Left cardiac atrium (tissue), 4 donors: ENCODE measurements around the gene AKT2. TPM values are rescaled to one million over a fixed set of nuclear protein-coding genes. Genes with fewer than 3 reads are reported as not detected.

ENCODE experiments used
- ATAC-seq, 2 donors: fragments of 200-7000 bp; cut with Tn5 transposase; one replicate each; pipeline ENCODE4 v1.9.1; 2020; ENCODE audit warnings: mild to moderate bottlenecking in 2 of 2, moderate library complexity in 2 of 2
- DNase-seq: peaks from one replicate; pipeline ENCODE4 v3.0.0-alpha.2; 2020
- intact Hi-C, 2 donors: fragments of 100-400 bp; cut with DNase I; formaldehyde crosslinking; loops; one replicate each; pipeline versions ENCODE4 v1.14.1 to v1.15.1; 2022 to 2023
- total RNA-seq, 2 donors: library from RNA; stranded (reverse); fragmentation: NEBNext Ultra II Directional; extraction: Animal tissue kit (Norgen Biotek cat#: 25700); gene quantifications; one replicate each; pipeline ENCODE4 v1.2.1, GENCODE V29; 2021
- donor health status: DM: no; HTN: yes; CAD: no.
- donor health status: DM: no; HTN: yes; CAD: no; lungs with severe emphysema.
- donor health status: DM: yes; HTN: yes; CAD: no.
- donor health status: Dilated cardiomyopathy.

The AKT2 gene
- total RNA-seq, 2 donors from 2014 or later = 110 to 119 TPM

DNA sequence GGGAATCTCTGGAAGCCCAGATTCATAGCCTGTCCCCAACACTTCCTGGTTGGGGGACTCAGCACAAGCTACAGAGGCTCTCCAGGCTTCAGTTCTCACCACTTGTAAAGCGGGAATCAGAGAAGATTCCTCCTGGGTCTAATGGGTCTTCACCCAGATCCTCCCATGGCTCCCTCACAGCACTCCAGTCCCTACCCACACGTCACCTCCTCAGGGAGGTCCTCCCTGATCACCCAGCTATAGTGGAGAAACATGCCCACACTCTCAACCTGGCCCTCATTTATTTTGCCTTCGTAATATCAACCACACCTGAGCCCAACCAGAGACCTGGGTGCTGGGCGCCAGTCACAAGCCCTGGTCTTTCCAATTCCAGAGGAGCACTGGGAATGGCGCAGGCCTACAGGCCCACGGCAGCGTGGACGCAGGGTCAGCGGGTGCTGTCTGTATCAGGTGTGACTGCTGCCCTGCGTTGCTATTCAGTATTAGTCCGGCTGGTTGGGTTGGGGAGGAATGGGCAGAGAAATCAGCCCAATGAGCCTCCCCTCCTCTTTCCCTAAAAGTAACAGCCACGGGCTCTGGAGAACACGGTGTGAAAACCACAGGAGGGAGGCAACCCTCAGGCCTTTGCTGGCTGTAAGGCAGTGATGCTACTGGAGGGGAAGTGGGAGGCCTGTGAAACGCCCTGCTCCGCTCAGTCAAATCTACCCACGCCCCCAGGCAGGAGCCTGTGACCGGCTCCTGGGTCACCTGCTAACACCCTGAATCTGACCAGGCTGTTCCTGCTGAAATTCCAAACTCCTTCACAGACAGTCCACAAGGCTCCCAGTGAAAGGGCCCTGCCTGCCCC lies 5.2 kb downstream of the AKT2 start:
- DNase-seq = no peak
- intact Hi-C loops = loop anchor here in 1 of 2 donors (10.0 kb wide), 1 partner anchor 165 kb away; the partner anchor contains the start of gene SERTAD3
- no peak for ATAC-seq

DNA sequence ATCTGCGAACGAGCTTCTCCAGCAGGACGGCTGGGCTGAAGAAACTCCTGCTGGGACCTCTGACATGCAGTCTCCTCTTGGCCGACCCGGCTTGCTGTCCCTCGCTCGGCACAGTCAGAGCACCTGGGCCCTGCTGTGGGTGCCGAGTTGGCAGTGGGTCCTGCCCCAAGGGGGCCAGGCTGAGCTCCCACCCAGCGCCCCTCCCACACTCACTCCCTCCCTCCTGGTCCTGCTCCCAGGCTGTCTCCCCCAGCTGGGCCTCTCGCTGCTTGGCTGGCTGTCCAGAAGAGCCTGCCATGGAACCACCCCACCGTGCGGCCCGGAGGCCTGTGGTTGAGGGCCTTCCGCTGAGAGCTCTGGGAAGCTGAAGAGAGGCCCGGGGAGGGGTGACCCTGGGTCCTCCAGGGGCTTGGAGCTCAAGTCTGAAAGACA lies 6.0 kb downstream of the AKT2 start:
- DNase-seq = peak; percentile 73
- peak; percentile 80 to 81 for ATAC-seq
- intact Hi-C loops = no loop called here

DNA sequence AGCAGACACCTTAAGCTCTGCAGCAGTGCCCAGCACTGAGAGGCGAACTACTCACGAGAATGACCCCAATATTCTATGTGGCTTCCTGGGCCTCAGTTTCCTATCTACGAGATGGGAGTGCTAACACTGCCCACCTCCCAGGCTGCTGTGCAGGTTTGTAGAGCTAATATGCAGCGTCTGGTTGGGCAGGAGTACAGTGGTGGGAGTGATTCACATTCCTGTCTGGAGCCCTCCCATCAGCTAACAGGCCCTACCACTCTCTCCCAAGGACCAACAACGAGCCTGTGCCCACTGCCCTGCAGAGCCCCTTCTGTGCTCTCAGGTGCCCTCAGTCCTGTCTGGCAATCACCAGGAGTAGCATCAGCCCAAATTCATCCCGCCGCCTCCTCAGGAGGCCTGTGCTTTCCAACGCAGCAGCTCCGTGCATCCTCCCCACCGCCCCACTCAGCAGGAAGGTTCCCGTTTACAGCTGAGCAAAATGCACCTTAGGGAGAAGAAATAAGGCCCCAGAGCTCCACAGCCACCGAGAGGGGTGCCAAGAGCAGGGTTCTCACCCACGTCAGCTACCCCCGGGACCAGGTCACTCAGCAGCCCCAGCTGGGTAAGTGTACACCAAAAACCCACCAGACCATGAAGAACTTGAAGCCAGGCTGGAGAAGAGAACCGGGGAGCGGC lies 6.6 kb downstream of the AKT2 start:
- ATAC-seq = peak in 1 of 2 donors; percentile 3
- intact Hi-C loops = no loop called here
- DNase-seq = no peak

DNA sequence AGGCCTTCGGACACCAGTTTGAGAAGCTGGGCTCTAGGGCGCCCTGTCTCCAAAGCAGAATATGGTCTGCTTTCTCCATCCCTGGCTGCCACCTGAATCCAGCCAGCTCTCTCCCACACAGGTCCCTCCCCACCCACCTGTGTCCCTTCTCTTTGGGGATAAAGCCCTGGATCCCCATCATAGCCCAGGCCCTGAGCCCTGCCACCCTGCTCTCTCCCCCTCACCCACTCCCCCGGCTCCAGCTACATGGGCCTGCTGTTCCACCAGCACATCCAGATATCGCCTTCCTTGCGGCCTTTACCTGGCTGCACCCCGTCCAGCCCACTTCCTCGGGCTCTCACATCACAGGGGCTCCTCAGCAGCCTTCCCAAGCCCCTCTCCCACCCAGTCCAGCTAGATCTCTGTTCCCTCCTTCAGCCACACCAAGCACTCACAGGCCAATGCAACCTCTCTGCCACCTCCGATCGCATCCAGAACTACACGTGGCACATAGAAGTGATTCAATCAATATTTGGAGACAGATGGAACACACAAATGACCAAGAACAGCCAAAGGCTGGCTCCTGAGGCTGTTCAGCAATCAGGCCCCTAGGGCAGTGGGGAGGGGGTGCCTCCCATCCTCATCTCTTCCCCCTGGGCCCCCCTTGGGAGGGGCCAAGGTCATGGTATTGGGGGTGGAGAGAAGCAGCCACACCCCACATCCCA lies 7.6 kb downstream of the AKT2 start:
- intact Hi-C loops = no loop called here
- ATAC-seq (no peak), DNase-seq (no peak)

DNA sequence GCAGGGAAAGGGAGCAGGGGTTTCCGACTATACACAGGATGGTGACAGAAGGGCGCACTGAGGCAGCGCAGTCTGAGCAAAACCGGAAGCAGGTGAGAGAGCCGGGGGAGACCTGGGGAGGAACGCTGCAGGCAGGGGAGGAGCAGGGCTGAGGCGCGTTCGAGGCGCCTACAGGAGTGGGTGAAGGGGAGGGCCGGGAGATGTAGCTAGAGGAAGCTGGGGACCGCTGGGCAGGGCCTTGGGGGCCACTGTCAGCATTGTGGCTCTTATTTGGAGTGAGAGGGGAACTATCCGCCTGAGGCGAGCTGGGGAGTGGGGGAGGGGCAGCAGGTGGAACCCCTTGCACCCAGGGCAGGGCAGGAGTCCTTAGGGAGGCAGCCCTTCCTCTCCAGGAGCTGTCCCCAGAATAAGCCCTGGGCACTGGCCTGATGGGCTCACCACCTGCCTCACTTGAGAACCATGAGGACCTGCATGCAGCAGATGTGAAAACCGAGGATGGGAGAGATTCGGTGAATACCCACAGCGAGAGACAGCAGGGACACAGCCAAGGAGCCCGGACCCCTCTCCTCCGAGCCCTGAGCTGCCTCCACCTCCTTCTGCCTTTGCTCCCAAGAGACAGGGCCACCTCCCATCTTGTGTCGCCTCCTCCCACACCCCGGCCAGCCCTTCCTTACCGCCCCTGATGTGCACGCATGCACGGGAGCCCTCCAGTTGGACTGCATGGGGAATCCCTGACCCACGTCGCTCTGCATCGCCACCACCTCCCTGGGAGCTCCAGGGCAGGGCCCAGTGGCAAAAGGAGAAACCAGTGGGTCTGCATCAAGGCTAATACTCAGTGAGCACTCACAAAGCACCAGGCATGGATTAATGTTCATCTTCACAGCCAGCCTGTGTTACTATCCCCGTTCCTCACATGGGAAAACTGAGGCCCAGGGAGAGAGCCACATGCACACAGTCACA lies 10.3 kb downstream of the AKT2 start:
- ATAC-seq = no peak
- intact Hi-C loops = no loop called here
- no peak for DNase-seq

DNA sequence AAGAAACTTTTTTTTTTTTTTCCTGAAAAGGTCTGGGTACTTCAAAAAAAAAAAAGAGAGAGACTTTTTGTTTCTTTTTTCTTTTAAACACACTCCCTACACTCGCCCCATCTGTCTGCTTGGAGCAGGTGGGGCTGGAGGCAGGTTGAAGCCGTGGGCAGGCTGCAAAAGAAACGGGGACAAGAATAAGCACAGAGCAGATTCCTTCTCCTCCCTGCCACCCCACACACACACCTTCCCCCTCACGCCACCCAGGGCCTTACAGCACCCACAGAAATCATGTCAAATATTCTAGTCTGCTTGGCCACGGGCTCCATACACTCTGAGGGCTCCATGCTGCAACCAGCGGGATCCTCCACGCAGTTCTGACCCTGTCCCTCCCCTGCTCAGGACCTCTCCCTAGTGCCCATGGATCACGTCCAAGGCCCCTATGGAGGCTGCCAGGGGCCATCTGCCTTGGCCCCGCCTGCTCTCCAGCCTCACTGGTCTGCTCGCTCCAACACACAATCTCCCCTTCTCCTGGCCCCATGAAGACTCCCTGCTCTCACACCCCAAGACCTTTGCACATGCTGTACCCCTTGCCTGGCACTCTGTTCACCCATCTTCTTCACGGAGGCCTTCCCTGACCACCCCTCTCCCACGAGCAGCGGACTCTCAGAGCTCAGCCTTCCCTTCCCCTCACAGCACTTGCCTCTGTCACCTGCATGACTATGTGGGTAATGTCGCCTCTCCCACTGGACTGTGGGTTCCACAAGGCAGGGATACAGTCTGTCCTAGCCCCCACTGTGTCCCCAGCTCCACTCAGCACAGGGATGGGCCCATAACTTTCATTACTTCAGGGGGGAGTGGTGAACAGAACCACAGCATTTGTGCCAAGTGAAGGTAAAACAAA lies 11.4 kb downstream of the AKT2 start:
- no peak for DNase-seq
- intact Hi-C loops = no loop called here
- ATAC-seq = peak; percentile 31 to 44

DNA sequence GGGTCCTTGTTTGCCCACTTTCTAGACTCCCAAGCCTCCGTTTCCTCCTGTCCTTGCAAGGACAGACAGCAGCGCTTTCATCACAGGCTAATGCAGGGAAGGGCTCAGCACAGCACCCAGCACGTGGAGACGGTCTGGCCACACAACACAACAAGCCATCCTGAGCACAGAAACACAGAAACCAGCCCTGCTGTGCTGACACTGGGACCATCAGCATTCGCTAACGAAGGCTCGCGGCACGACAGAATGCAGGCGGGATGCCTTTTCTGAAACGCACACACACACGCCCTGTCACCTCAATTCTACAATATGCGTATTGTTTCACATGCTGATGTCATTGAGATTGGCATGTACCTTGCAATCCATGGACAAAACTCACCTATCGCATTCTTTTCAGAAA lies 12.9 kb downstream of the AKT2 start:
- intact Hi-C loops = no loop called here
- ATAC-seq (no peak), DNase-seq (no peak)

DNA sequence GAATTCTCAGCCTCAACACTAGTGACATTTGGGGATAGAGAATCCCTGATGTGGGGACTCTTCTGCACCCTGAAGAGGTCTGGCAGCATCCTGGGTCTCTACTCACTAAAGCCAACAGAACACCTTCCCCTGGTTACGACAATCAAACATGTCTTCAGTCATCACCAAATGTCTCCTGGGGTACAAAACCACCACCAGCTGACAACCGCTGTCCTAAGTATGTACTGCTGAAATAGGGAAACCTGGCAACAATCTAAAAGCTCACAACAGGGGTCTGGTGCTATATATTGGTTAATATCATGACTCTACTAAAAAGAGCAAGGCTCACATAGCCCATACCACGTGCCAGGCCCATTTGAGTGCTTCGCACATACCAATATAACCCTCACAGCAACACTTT lies 13.4 kb downstream of the AKT2 start:
- intact Hi-C loops = no loop called here
- DNase-seq = no peak
- no peak for ATAC-seq

DNA sequence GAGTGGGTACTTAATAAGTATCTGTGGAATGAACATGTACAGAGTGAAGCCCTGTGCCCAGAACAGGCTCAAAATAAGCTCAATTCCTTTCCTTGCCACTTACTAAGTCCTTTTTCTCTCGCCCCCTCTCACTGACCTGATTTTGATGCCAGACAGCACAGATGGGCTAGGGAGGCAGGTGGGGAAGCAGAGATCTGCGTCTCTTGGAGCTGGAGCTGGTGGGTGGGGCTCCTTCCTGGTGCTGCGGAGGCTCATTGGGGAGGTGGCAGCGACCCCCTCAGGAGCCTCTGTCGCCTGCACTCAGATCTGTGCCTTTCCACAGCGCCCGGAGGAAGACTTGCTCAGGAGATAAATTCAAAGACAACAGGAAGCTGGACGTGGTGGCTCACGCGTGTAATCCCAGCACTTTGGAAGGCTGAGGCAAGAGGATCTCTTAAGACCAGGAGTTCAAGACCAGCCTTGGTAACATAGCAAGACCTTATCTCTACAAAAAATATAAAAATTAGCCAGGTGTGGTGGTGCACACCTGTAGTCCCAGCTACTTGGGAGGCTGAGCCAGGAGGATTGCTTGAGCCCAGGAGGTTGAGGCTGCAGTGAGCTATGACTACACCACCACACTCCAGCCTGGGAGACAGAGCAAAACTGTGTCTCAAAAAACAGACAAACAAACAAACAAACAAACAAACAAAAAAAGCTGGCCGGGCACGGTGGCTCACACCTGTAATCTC lies 14.6 kb downstream of the AKT2 start:
- intact Hi-C loops = no loop called here
- no peak for DNase-seq
- no peak for ATAC-seq

DNA sequence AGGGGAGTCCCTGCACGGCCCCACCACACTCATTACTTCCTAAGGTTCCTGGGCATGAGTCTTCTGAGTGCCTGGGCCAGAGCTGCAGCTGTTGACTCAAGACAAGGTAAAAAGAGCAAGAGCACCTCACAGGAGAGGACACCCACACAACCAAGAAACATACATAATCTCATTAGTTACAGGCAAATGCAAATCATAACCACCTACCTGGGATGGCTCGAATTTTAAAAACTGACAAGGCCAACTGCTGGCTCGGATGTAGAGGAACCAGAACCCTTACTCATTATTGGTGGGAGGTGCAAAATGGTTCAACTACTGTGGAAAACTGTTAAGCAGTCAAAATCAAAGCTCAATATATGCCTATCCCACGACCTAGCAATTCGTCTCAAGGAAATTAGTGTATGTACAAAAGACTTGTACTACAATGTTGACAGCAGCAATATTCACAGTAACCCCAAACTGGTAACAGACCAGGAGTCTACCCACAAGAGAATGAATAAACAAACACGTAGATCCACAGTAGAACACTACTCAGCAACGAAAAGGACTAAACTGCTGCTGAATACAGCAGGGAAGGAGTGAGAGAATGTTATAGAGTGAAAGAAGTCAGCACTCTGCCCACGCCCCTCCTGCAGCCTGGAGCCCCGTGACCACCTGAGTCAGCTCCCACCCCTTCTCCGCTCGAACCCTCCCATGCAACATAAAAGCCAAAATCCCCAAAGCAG lies 15.8 kb downstream of the AKT2 start:
- ATAC-seq = no peak
- intact Hi-C loops = no loop called here

DNA sequence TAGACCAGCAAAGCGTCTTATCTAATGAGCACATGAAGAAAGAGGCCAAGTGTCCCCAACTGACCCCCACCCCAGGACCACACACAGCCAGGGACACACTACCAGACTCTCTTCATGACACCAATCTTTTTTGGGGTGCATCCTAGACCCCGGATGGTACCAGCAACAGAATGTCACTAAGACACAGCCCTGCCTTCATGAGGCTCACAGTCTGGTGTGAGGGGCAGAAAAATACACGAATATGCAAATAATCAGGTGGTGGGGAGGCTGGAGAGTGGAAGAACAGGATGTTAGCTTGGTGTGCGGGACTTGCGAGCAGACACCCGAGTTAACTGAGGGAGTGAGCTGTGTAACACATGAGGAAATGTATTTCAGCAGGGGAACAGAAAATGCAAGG lies 17.5 kb downstream of the AKT2 start:
- intact Hi-C loops = no loop called here
- DNase-seq (no peak), ATAC-seq (no peak)

More for the DNA sequence above, 15.8 kb downstream of the AKT2 start:
- peak; percentile 17 for DNase-seq

DNA sequence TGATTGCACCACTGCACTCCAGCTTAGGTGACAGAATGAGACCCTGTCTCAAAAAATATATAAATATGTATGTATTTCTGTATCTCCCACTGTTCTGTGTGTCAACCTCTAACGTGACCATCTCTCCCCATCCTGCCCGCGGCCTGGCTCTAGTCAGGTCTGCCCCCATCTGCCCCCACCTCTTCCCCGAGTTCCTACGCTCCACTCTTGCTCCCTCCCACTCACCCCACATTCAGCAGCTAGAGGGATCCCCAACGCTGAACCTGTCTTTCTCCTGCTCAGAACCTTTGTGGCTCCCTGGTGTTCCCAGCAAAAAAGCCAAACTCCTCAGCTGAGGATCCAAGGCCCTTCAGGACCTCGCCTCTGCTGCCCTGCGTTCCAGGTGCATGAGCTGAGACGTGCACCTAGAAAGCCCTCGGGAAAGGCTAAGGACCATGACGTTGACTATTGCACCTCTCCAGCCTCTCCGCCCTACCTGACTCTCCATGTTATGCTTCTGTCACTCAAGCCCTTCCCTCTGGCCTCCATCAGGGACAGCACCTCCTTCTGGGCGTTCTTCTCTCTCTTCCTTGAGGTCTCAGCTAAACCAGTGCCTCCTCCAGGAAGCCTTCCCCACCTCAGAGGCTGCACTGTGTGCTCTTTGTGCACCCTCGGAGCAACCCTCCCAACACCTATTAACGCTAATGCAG lies 18.1 kb downstream of the AKT2 start:
- DNase-seq (no peak), ATAC-seq (no peak)
- intact Hi-C loops = no loop called here

DNA sequence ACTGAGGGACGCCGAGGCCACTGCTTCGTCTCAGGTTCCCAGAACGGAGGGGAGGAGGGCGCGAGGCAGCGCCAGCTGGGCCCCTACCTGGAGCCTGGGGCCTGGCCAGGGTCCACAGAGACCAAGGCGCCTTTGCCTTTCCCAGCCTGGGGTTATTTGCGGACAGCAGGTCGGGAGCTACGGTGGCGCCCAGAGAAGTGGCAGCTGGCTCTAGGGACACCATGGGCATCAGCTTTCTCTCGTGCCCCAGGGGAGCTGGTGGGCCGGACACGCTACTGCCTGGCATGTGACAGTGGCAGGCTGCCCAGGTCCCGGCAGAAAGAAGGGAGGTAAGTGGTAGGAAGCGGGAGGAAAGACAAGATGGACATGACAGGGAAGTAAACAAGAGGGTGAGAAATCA lies 19.0 kb downstream of the AKT2 start:
- peak; percentile 63 to 67 for ATAC-seq
- DNase-seq = peak; percentile 62
- intact Hi-C loops = no loop called here

DNA sequence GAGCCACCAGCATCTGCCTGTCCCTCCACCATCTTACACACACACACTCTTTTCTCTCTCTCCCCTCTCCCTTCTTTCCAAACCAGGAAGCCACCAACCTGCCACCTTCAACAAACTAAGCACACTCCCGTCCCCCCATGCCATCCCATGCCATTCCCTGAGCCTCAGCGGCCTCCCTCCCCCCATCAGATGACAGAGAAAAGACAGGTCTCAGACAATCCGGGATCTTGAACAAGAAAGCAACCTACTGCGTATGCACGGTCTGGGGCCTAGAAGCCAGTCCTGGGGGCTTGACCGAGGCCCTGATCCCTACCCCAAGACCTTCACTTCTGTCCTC lies 19.4 kb downstream of the AKT2 start:
- no peak for ATAC-seq
- intact Hi-C loops = no loop called here

DNA sequence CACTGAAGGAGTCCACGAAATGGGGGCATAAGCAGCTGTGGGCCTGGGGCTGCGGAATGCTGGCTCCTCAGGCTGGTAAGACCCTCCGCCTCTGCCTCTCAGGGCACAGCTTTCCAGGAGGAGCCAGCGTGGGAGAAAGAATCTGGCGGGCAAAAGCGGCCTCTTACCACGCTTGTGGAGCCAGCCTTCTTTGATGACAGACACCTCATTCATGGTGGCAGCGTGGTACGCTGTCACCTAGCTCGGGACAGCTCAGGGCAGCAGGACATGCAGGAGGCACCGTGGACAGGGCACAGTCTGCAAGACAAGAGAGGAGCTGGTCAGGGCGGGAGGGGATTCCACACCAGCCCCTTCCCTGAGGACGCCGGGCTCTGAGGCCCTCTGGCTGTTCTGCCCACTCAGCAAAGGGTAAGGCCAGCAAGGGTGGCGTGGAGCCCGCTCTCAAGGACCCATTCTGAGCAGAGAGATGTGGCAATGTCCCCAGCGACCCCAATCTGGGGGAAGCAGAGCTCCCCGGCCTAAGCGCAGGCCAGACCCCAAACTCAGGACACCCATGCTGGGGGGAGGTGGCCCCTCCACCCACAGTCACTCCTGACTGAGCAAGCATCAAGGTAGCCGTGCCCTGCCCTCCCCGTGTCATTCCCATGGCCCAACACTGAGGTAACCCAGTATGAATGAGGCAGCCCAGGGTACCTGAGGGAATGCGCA lies 19.9 kb downstream of the AKT2 start:
- no peak for ATAC-seq
- intact Hi-C loops = no loop called here
- peak; percentile 18 for DNase-seq

More for the DNA sequence above, 19.4 kb downstream of the AKT2 start:
- no peak for DNase-seq
